Spleen (tissue), 7 donors: ENCODE measurements around the gene GLP1R.

ENCODE experiments used
- POLR2A ChIP-seq, 3 donors: fragments of 450-650 bp; IDR thresholded peaks; one replicate each; pipeline ENCODE4 v1.5.1; 2017; ENCODE audit warnings: antibody characterized with exemption in 3 of 3, mild to moderate bottlenecking in 1 of 3
- POLR2AphosphoS5 ChIP-seq, 3 donors: sonication (generic); formaldehyde crosslinking; IDR thresholded peaks; one replicate each; pipeline ENCODE4 v1.5.1; 2017; ENCODE audit warnings: antibody characterized with exemption in 3 of 3
- TF ChIP-seq, protein P1 (sequence below), 11 experiments: fragments of 200-600 bp in 7 of 11; fragments of 450-650 bp in 4 of 11; sonication (generic) in 4 of 11; IDR thresholded peaks in 8 of 11; conservative IDR thresholded peaks in 3 of 11; 1 replicate in 7 of 11; 2 replicates in 4 of 11; pipeline versions ENCODE4 v1.4.0 to v1.8.0; 2016 to 2021; ENCODE audit warnings: antibody characterized with exemption in 11 of 11, inconsistent platforms in 4 of 11, mild to moderate bottlenecking in 1 of 11
- donor health status: DM: no; HTN: no; CAD: no; lungs with moderate emphysema.
- donor health status: DM: no; HTN: no; CAD: no.
- donor health status: DM: no; HTN: no; CAD: no.

GRCh38 chr6:39087197-39087596 lies 38.6 kb downstream of the GLP1R start:
- TF ChIP-seq, protein P1, sequence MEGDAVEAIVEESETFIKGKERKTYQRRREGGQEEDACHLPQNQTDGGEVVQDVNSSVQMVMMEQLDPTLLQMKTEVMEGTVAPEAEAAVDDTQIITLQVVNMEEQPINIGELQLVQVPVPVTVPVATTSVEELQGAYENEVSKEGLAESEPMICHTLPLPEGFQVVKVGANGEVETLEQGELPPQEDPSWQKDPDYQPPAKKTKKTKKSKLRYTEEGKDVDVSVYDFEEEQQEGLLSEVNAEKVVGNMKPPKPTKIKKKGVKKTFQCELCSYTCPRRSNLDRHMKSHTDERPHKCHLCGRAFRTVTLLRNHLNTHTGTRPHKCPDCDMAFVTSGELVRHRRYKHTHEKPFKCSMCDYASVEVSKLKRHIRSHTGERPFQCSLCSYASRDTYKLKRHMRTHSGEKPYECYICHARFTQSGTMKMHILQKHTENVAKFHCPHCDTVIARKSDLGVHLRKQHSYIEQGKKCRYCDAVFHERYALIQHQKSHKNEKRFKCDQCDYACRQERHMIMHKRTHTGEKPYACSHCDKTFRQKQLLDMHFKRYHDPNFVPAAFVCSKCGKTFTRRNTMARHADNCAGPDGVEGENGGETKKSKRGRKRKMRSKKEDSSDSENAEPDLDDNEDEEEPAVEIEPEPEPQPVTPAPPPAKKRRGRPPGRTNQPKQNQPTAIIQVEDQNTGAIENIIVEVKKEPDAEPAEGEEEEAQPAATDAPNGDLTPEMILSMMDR (IDR thresholded peaks at IDR 0.05 in 8 of 11, conservative IDR thresholded peaks at IDR 0.05 in 3 of 11), result no peak
- TF ChIP-seq POLR2A (IDR thresholded peaks at IDR 0.05), result no peak
- no peak for TF ChIP-seq POLR2AphosphoS5 (IDR thresholded peaks at IDR 0.05)
